IMR-90 (cell line): Measurements from ENCODE around the gene CYB5R4. TPM values are rescaled to one million over a fixed set of nuclear protein-coding genes. Genes with fewer than 3 reads are reported as not detected.

Source experiments
- ATAC-seq: fragments of 200-7000 bp; cut with Tn5 transposase; 2 replicates; pipeline ENCODE4 v1.9.1; 2020; ENCODE audit warnings: low read depth, mild to moderate bottlenecking, moderate library complexity
- BruUV-seq: library from RNA; stranded (reverse); fragments of 400-500 nt; replicated peaks from 2 replicates; lab custom pipeline; 2021; lab: Mats Ljungman, UMichigan
- CTCF ChIA-PET: fragments of 300-600 bp; formaldehyde crosslinking; extraction: SDS; loops from one replicate; lab custom pipeline; 2021; ENCODE audit warnings: antibody characterized with exemption; lab: Yijun Ruan, JAX
- POLR2A ChIA-PET: fragments of 300-600 bp; sonication (Branson Sonifier 250); formaldehyde crosslinking; loops from one replicate; lab custom pipeline; 2022; ENCODE audit warnings: antibody characterized with exemption; ENCODE audit not compliant: unreplicated experiment; lab: Charles Lee
- DNase-seq: peaks from one replicate; pipeline ENCODE4 v3.0.0; 2013
- H2AFZ ChIP-seq: replicated peaks from 2 replicates; pipeline ENCODE3; 2013; ENCODE audit warnings: low read length, mild to moderate bottlenecking; ENCODE audit not compliant: poor library complexity
- H2AK5ac ChIP-seq: 2 replicates; pipeline ENCODE4 v1.6.1; 2013; ENCODE audit warnings: low read depth, low read length, inconsistent platforms
- H2AK9ac ChIP-seq: replicated peaks from 2 replicates; pipeline ENCODE3; 2013; ENCODE audit warnings: mild to moderate bottlenecking, low read depth, low read length, moderate library complexity; ENCODE audit not compliant: poor library complexity
- H2BK120ac ChIP-seq: 2 replicates; pipeline ENCODE4 v1.6.1; 2013; ENCODE audit warnings: low read depth, low read length, inconsistent platforms
- H2BK15ac ChIP-seq: 3 replicates; pipeline ENCODE4 v1.6.1; 2013; ENCODE audit warnings: low read depth, low read length, inconsistent platforms
- H2BK20ac ChIP-seq: 2 replicates; pipeline ENCODE4 v1.6.1; 2013; ENCODE audit warnings: low read depth, mild to moderate bottlenecking, inconsistent platforms, low read length, moderate library complexity
- H2BK5ac ChIP-seq: 2 replicates; pipeline ENCODE4 v1.6.1; 2013; ENCODE audit warnings: mild to moderate bottlenecking, low read depth, low read length, inconsistent platforms; ENCODE audit not compliant: poor library complexity, severe bottlenecking
- H3K14ac ChIP-seq: replicated peaks from 2 replicates; pipeline ENCODE4 v1.6.1; 2013; ENCODE audit warnings: low read depth, low read length, inconsistent platforms
- H3K18ac ChIP-seq: 2 replicates; pipeline ENCODE4 v1.6.1; 2013; ENCODE audit warnings: low read depth, low read length, control low read depth
- H3K23ac ChIP-seq: 2 replicates; pipeline ENCODE4 v1.6.1; 2013; ENCODE audit warnings: low read depth, low read length, inconsistent platforms
- H3K27ac ChIP-seq: 2 replicates; pipeline ENCODE4 v1.5.1; 2013; ENCODE audit warnings: mild to moderate bottlenecking, control low read depth, low read length; ENCODE audit not compliant: insufficient read depth
- H3K27me3 ChIP-seq: 2 replicates; pipeline ENCODE4 v1.6.1; 2013; ENCODE audit warnings: low read length; ENCODE audit not compliant: control insufficient read depth, insufficient read depth
- H3K36me3 ChIP-seq: 2 replicates; pipeline ENCODE4 v1.6.1; 2013; ENCODE audit warnings: low read length, mixed read lengths; ENCODE audit not compliant: control insufficient read depth, insufficient read depth
- H3K4ac ChIP-seq: 2 replicates; pipeline ENCODE4 v1.6.1; 2013; ENCODE audit warnings: low read depth, low read length, inconsistent platforms
- H3K4me1 ChIP-seq: 2 replicates; pipeline ENCODE4 v1.6.1; 2013; ENCODE audit warnings: low read length, mixed read lengths; ENCODE audit not compliant: control insufficient read depth, insufficient read depth
- H3K4me2 ChIP-seq: 2 replicates; pipeline ENCODE4 v1.6.1; 2013; ENCODE audit warnings: low read depth, mild to moderate bottlenecking, control low read depth, low read length, moderate library complexity
- H3K4me3 ChIP-seq: 2 replicates; pipeline ENCODE4 v1.5.1; 2013; ENCODE audit warnings: low read depth, mild to moderate bottlenecking, control low read depth, low read length, moderate library complexity; ENCODE audit not compliant: insufficient read depth
- H3K56ac ChIP-seq: 2 replicates; pipeline ENCODE4 v1.6.1; 2013; ENCODE audit warnings: low read length, inconsistent platforms; ENCODE audit not compliant: insufficient read depth; ENCODE audit errors: extremely low read depth
- H3K79me1 ChIP-seq, 2 experiments: 2 replicates each; pipeline ENCODE4 v1.6.1; 2013; ENCODE audit warnings: low read length in 2 of 2, inconsistent platforms in 1 of 2, low read depth in 1 of 2
- H3K9ac ChIP-seq: 2 replicates; pipeline ENCODE4 v1.6.1; 2013; ENCODE audit warnings: low read depth, low read length, control low read depth
- H3K9me1 ChIP-seq: 2 replicates; pipeline ENCODE4 v1.6.1; 2013; ENCODE audit warnings: low read length, inconsistent platforms; ENCODE audit not compliant: insufficient read depth
- H3K9me3 ChIP-seq: 2 replicates; pipeline ENCODE4 v1.6.1; 2013; ENCODE audit warnings: low read length; ENCODE audit not compliant: control insufficient read depth, insufficient read depth
- H4K20me1 ChIP-seq: 2 replicates; pipeline ENCODE4 v1.6.1; 2013; ENCODE audit warnings: low read length, inconsistent platforms; ENCODE audit not compliant: insufficient read depth
- H4K5ac ChIP-seq: 2 replicates; pipeline ENCODE4 v1.6.1; 2013; ENCODE audit warnings: mild to moderate bottlenecking, low read depth, low read length, control low read depth
- H4K8ac ChIP-seq, 2 experiments: 2 replicates each; pipeline ENCODE4 v1.6.1; 2013; ENCODE audit warnings: low read depth in 2 of 2, low read length in 2 of 2, control low read depth in 1 of 2, inconsistent platforms in 1 of 2
- H4K91ac ChIP-seq: 2 replicates; pipeline ENCODE4 v1.6.1; 2013; ENCODE audit warnings: low read depth, low read length, inconsistent platforms; ENCODE audit not compliant: insufficient read depth
- BHLHE40 ChIP-seq: fragments of 150-350 bp; IDR thresholded peaks from 2 replicates; pipeline ENCODE4 v1.6.1; 2016; ENCODE audit warnings: mild to moderate bottlenecking, low read depth, low read length
- CEBPB ChIP-seq: IDR thresholded peaks from 2 replicates; pipeline ENCODE4 v1.6.1; 2012; ENCODE audit warnings: low read depth, low read length, improper control_type of control experiment
- CHD1 ChIP-seq: IDR thresholded peaks from 2 replicates; pipeline ENCODE4 v1.6.1; 2012; ENCODE audit warnings: low read depth, low read length, improper control_type of control experiment
- FOS ChIP-seq: fragments of 150-350 bp; IDR thresholded peaks from 2 replicates; pipeline ENCODE4 v1.6.1; 2016; ENCODE audit warnings: low read depth, low read length
- MAFK ChIP-seq: IDR thresholded peaks from 2 replicates; pipeline ENCODE4 v1.6.1; 2012; ENCODE audit warnings: low read depth, low read length, improper control_type of control experiment
- MXI1 ChIP-seq: IDR thresholded peaks from 2 replicates; pipeline ENCODE4 v1.6.1; 2012; ENCODE audit warnings: low read depth, mild to moderate bottlenecking, low read length, moderate library complexity, borderline replicate concordance
- NFE2L2 ChIP-seq: fragments of 150-350 bp; IDR thresholded peaks from 2 replicates; pipeline ENCODE4 v1.6.1; 2016; ENCODE audit warnings: low read depth, mild to moderate bottlenecking, low read length
- POLR2A ChIP-seq: IDR thresholded peaks from 2 replicates; pipeline ENCODE4 v1.6.1; 2012; ENCODE audit warnings: mild to moderate bottlenecking, low read depth, low read length
- RAD21 ChIP-seq: IDR thresholded peaks from 2 replicates; pipeline ENCODE4 v1.6.1; 2012; ENCODE audit warnings: low read length, improper control_type of control experiment
- RFX5 ChIP-seq: IDR thresholded peaks from 2 replicates; pipeline ENCODE4 v1.8.0; 2012; ENCODE audit warnings: low read depth, mild to moderate bottlenecking, low read length, moderate library complexity
- WGBS, 2 experiments: methylation state at CpG; one replicate each; pipeline versions ENCODE4 v1.1.5 to v1.1.7; 2013; ENCODE audit warnings: missing lambda C conversion rate in 2 of 2; ENCODE audit not compliant: insufficient read length in 1 of 2; ENCODE audit errors: extremely low coverage in 2 of 2; 5-methylcytosine and 5-hydroxymethylcytosine counted together
- dilution Hi-C: fragments of 300-500 bp; cut with HindIII; formaldehyde crosslinking; loops from one replicate; pipeline ENCODE4 v1.14.3; 2018; ENCODE audit warnings: low sequenced_read_pairs; ENCODE audit not compliant: unreplicated experiment
- in situ Hi-C: fragments of 300-500 bp; cut with MboI; formaldehyde crosslinking; loops from 3 replicates; pipeline ENCODE4 v1.14.3; 2019; ENCODE audit warnings: low sequenced_read_pairs, inconsistent platforms, mixed read lengths
- intact Hi-C: fragments of 100-400 bp; cut with micrococcal nuclease; formaldehyde crosslinking; loops from 2 replicates; pipeline ENCODE4 v1.10.0; 2022
- polyA plus RNA-seq, 3 experiments: library from polyadenylated mRNA; depleted of rRNA; stranded (reverse); fragments of >200 nt; gene quantifications; 2 replicates each; pipeline ENCODE4 v1.2.3, GENCODE V29; 2012; ENCODE audit warnings: low replicate concordance in 1 of 3
- total RNA-seq: library from RNA; depleted of rRNA; stranded (reverse); fragments of >200 nt; gene quantifications from 2 replicates; pipeline ENCODE4 v1.2.3, GENCODE V29; 2012
- TF ChIP-seq, protein P1 (sequence below): conservative IDR thresholded peaks from 2 replicates; pipeline ENCODE4 v1.5.1; 2012; ENCODE audit warnings: mild to moderate bottlenecking, low read depth, low read length, improper control_type of control experiment
- TF ChIP-seq, protein P2 (sequence below): fragments of 150-350 bp; IDR thresholded peaks from 2 replicates; pipeline ENCODE4 v1.6.1; 2016; ENCODE audit warnings: low read depth, mild to moderate bottlenecking, low read length, moderate library complexity, borderline replicate concordance
- TF ChIP-seq, protein P3 (sequence below): fragments of 150-350 bp; IDR thresholded peaks from 2 replicates; pipeline ENCODE4 v1.6.1; 2017; ENCODE audit warnings: mild to moderate bottlenecking, antibody characterized with exemption, low read length, low read depth

The CYB5R4 gene
- total and polyA plus RNA-seq, 2 of the 4 experiments (the other 2 are of a cell fraction): 3.2 to 6.1 TPM

DNA sequence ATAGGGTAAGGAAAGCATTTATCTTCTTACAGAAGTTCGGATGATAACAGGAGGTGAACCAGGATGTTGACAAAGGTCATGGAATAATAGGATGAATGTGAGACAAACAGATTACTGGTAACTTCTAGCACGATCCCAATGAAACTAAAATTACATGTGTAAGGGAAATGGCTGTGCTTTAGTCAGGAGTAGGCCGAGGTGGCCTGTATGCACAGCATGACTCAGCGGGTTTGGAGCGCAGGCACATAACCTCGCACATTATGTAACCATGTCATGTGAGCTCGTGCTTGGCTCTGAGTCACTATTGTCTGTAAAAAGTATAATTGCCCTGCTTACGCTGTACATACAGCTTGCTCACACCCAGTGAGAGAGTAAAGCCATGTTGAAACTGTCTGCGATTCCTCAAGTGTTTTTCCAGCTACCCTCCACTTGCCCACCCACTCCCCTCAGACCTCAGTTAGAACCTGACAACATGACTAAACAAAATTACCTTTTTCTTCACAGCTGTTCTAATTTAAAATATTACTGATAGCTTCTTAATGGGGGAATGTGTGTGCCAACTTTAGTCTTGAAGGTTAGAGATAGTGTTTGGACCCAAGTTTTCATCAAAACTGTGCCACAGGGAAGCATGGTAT, 8.2 kb downstream of the CYB5R4 start:
- peak overlapping the region; percentile 37; the same call in 1 of the 2 replicates for H3K27ac ChIP-seq
- peak overlapping the region; percentile 74; the same call in 1 of the 2 replicates for H4K5ac ChIP-seq
- H3K56ac ChIP-seq: no peak overlapping the region
- H2BK5ac ChIP-seq: peak overlapping the region; percentile 80
- H3K18ac ChIP-seq: peak overlapping the region; percentile 87; the same call in 1 of the 2 replicates
- H3K9me3 ChIP-seq: no peaks in the 10 kb centered on the region
- H3K79me1 ChIP-seq: peaks cover 13 to 29% of the 10 kb centered on the region in 2 experiments
- peaks cover 5% of the 10 kb centered on the region for H3K4me1 ChIP-seq
- no peak overlapping the region; the same call in 1 of the 2 replicates for H4K91ac ChIP-seq
- ATAC-seq: peak; percentile 82
- H3K23ac ChIP-seq: peak overlapping the region; percentile 42; the same call in 1 of the 2 replicates
- H3K4me3 ChIP-seq: no peak overlapping the region
- no peak overlapping the region for H2AFZ ChIP-seq
- 0 out of 2 replicates have a peak, but pooled peaks cover 3% of the 10 kb centered on the region for H4K20me1 ChIP-seq
- H3K9ac ChIP-seq: no peak overlapping the region; the same call in 1 of the 2 replicates
- intact Hi-C loops: no loop called here
- in situ Hi-C loops: no loop called here
- DNase-seq: peak; percentile 92
- 100% methylated on average over 1 of the region's 9 CpGs; no CpG with 5 or more reads in 1 of the 2 experiments for WGBS, 2 experiments
- peaks cover 9% of the 10 kb centered on the region; the same call in 1 of the 2 replicates for H3K36me3 ChIP-seq
- H3K27me3 ChIP-seq: no peaks in the 10 kb centered on the region
- no peak overlapping the region for H2AK9ac ChIP-seq
- H3K4me2 ChIP-seq: peak overlapping the region; percentile 24; the same call in 1 of the 2 replicates
- peak overlapping the region in 1 of 2 experiments; percentile 71; a peak in 2 of 4 replicates for H4K8ac ChIP-seq
- peak overlapping the region; percentile 57; the same call in 1 of the 2 replicates for H3K4ac ChIP-seq
- peak overlapping the region; percentile 21; the same call in 1 of the 2 replicates for H2BK120ac ChIP-seq
- peaks cover 2% of the 10 kb centered on the region; the same call in 1 of the 2 replicates for H3K9me1 ChIP-seq
- CTCF ChIA-PET: interaction anchor here (0.6 kb wide), 1 partner anchor 566 kb away, joined by 5 read pairs; no protein-coding TSS in a partner anchor
- H2BK20ac ChIP-seq: peak overlapping the region; percentile 20
- no TSS peak for BruUV-seq
- dilution Hi-C loops: no loop called here
- no peak overlapping the region; the same call in 2 of the 3 replicates for H2BK15ac ChIP-seq
- POLR2A ChIA-PET: no interaction called here
- H2AK5ac ChIP-seq: peak overlapping the region; percentile 79; the same call in 1 of the 2 replicates
- TF ChIP-seq BHLHE40 (peak; percentile 95), NFE2L2 (peak; percentile 98), CEBPB (peak; percentile 51; the same call in 1 of the 2 replicates), CHD1 (no peak), RFX5 (no peak), POLR2A (no peak), MXI1 (no peak), FOS (peak; percentile 71), MAFK (peak; percentile 88), RAD21 (no peak)
- TF ChIP-seq, protein P1, sequence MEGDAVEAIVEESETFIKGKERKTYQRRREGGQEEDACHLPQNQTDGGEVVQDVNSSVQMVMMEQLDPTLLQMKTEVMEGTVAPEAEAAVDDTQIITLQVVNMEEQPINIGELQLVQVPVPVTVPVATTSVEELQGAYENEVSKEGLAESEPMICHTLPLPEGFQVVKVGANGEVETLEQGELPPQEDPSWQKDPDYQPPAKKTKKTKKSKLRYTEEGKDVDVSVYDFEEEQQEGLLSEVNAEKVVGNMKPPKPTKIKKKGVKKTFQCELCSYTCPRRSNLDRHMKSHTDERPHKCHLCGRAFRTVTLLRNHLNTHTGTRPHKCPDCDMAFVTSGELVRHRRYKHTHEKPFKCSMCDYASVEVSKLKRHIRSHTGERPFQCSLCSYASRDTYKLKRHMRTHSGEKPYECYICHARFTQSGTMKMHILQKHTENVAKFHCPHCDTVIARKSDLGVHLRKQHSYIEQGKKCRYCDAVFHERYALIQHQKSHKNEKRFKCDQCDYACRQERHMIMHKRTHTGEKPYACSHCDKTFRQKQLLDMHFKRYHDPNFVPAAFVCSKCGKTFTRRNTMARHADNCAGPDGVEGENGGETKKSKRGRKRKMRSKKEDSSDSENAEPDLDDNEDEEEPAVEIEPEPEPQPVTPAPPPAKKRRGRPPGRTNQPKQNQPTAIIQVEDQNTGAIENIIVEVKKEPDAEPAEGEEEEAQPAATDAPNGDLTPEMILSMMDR: no peak
- TF ChIP-seq, protein P2, sequence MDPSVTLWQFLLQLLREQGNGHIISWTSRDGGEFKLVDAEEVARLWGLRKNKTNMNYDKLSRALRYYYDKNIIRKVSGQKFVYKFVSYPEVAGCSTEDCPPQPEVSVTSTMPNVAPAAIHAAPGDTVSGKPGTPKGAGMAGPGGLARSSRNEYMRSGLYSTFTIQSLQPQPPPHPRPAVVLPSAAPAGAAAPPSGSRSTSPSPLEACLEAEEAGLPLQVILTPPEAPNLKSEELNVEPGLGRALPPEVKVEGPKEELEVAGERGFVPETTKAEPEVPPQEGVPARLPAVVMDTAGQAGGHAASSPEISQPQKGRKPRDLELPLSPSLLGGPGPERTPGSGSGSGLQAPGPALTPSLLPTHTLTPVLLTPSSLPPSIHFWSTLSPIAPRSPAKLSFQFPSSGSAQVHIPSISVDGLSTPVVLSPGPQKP: no peak
- TF ChIP-seq, protein P3, sequence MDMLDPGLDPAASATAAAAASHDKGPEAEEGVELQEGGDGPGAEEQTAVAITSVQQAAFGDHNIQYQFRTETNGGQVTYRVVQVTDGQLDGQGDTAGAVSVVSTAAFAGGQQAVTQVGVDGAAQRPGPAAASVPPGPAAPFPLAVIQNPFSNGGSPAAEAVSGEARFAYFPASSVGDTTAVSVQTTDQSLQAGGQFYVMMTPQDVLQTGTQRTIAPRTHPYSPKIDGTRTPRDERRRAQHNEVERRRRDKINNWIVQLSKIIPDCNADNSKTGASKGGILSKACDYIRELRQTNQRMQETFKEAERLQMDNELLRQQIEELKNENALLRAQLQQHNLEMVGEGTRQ: peak; percentile 71
- peak overlapping the region; percentile 11; the same call in 1 of the 2 replicates for H3K14ac ChIP-seq
